WERI-Rb-1 (cell line): ENCODE data around the gene CACNB2.

ENCODE experiments used
- DNase-seq: peaks from one replicate; pipeline ENCODE4 v3.0.0-alpha.2; 2020
- H3K27ac ChIP-seq: fragments of 250-450 bp; sonication (Bioruptor Pico); 2 replicates; pipeline ENCODE4 v1.5.1; 2020; ENCODE audit warnings: mild to moderate bottlenecking, moderate library complexity
- H3K27me3 ChIP-seq: fragments of 250-450 bp; sonication (Bioruptor Pico); 2 replicates; pipeline ENCODE4 v1.5.1; 2021; ENCODE audit warnings: mild to moderate bottlenecking, low read depth, moderate library complexity; ENCODE audit not compliant: insufficient read depth, severe bottlenecking
- H3K36me3 ChIP-seq: fragments of 250-450 bp; sonication (Bioruptor Pico); 2 replicates; pipeline ENCODE4 v1.5.1; 2020; ENCODE audit warnings: mild to moderate bottlenecking, moderate library complexity
- H3K4me3 ChIP-seq: 2 replicates; pipeline ENCODE4 v1.5.1; 2011; ENCODE audit warnings: low read depth, mild to moderate bottlenecking, control low read depth, low read length
- H3K9me3 ChIP-seq: fragments of 250-450 bp; sonication (Bioruptor Pico); 2 replicates; pipeline ENCODE4 v1.5.1; 2021; ENCODE audit warnings: mild to moderate bottlenecking, moderate library complexity; ENCODE audit not compliant: severe bottlenecking
- CTCF ChIP-seq: IDR thresholded peaks from 2 replicates; pipeline ENCODE4 v1.5.1; 2011; ENCODE audit warnings: low read depth, mild to moderate bottlenecking, control low read depth, inconsistent platforms, low read length

CACNB2 gene

GRCh38 chr10:18226336-18226735 is 86.1 kb downstream of the CACNB2 start:
- H3K9me3 ChIP-seq, result no peaks in the 10 kb centered on the region
- no peak overlapping the region for H3K27ac ChIP-seq
- H3K27me3 ChIP-seq, result no peaks in the 10 kb centered on the region
- no peak for DNase-seq
- no peak for TF ChIP-seq CTCF
- no peaks in the 10 kb centered on the region for H3K36me3 ChIP-seq
- H3K4me3 ChIP-seq, result no peak overlapping the region

DNA sequence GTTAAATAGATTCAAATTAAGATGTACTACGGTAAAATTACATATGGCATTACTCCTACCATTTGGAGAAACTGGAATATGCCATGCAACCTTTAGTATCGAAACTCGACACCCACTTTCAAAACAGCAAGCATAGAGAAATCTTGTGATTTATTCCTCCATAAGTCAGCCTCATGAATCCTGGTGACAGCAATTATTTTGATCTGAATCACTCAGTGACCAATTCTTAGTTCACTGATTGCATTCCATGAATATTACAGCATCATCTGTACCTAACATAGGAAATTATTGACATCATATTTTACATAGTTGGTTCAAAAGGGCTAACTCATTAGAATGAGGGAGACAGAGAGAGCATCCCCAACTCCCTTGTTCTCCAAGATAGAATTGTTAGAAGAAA is 89.6 kb downstream of the CACNB2 start:
- H3K27me3 ChIP-seq, result no peaks in the 10 kb centered on the region
- H3K9me3 ChIP-seq, result no peaks in the 10 kb centered on the region
- no peak overlapping the region for H3K27ac ChIP-seq
- H3K4me3 ChIP-seq, result no peak overlapping the region
- no peak for DNase-seq
- no peaks in the 10 kb centered on the region for H3K36me3 ChIP-seq
- TF ChIP-seq CTCF, result no peak

- Histone ChIP-seq H3K27ac (no peak overlapping the region), H3K27me3 (no peaks in the 10 kb centered on the region), H3K4me3 (no peak overlapping the region), H3K36me3 (no peaks in the 10 kb centered on the region), H3K9me3 (no peaks in the 10 kb centered on the region)
- no peak for DNase-seq
- TF ChIP-seq CTCF, result no peak
These were observed 90.6 kb downstream of the CACNB2 start for GRCh38 chr10:18230794-18231193.

GRCh38 chr10:18231480-18231879 is 91.3 kb downstream of the CACNB2 start:
- Histone ChIP-seq H3K9me3 (no peaks in the 10 kb centered on the region), H3K4me3 (no peak overlapping the region), H3K27ac (no peak overlapping the region), H3K36me3 (no peaks in the 10 kb centered on the region), H3K27me3 (no peaks in the 10 kb centered on the region)
- TF ChIP-seq CTCF, result no peak
- no peak for DNase-seq

GRCh38 chr10:18233775-18234174 is 93.6 kb downstream of the CACNB2 start:
- peak; percentile 75 for TF ChIP-seq CTCF
- H3K9me3 ChIP-seq, result no peaks in the 10 kb centered on the region
- H3K4me3 ChIP-seq, result no peak overlapping the region
- H3K36me3 ChIP-seq, result no peaks in the 10 kb centered on the region
- H3K27me3 ChIP-seq, result no peaks in the 10 kb centered on the region
- peak; percentile 36 for DNase-seq
- H3K27ac ChIP-seq, result no peak overlapping the region

DNA sequence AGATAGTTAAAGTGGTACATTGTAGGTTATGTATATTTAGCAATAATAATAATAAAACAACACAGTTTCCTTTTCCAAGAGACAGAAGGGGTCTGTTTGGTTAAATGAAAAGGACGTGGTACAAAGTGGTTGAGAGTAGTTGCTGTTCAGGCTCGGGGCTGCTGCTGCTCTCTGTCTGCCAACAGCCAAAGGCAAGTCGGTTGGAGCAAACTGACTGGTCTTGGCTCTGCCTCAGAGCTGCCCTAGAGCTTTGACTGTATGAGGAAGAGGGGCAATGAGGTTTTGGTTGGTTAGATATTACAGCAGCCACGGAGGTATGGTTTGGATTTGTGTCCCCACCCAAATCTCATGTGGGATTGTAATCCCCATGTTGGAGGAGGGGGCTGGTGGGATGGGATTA is 95.3 kb downstream of the CACNB2 start:
- Histone ChIP-seq H3K9me3 (no peaks in the 10 kb centered on the region), H3K4me3 (no peak overlapping the region), H3K27me3 (no peaks in the 10 kb centered on the region), H3K36me3 (no peaks in the 10 kb centered on the region), H3K27ac (no peak overlapping the region)
- no peak for TF ChIP-seq CTCF
- DNase-seq, result no peak
